Activated CD8-positive, alpha-beta memory T cell treated with anti-CD3 and anti-CD28 coated beads for 4 hours (primary cell): ENCODE results near the gene KCNA4.
"Not testable (repeated sequence)": the region's sequence is repeated elsewhere in the genome, so short reads cannot be mapped to it uniquely, and the experiment has no call there.

Experiments used
- DNase-seq, 2 donors: peaks; one replicate each; pipeline ENCODE4 v3.0.0-alpha.2; 2020; ENCODE audit warnings: low read depth in 2 of 2

KCNA4 gene

DNA sequence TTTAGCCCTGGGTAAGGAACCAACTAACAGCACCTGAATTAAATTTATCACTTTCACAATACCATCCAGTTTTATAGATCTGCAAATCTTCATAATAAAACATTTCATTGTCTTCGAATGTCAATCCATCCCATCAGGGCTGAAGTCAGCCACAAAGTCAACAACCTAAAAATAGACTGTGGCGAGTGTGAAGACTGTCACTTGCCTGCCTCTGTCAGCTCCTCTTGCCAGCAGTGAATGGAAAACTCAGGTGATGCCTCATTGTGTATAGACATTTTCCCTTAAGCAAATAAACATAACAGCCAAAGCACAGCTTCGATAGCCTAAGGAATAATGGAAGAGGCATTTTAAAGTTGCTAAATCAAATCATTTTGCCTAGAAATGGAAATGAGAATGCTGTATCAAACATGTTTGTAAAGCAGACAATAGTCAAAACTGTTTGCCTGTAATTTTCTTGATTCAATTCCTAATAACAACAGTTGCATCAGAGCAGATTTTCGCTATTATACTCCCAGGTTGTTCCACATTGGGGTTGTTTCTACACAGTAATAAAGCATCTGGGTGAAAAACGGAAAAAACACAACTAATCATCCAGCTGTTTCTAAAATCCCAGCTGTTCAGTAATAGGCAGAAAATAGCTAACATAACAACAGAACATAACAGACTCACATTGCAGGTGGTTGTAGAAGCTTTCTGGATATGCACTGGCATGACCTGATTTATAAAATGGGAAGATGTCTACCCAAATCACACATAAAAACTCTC lies 15.7 kb downstream of the KCNA4 start:
- no peak for DNase-seq

DNA sequence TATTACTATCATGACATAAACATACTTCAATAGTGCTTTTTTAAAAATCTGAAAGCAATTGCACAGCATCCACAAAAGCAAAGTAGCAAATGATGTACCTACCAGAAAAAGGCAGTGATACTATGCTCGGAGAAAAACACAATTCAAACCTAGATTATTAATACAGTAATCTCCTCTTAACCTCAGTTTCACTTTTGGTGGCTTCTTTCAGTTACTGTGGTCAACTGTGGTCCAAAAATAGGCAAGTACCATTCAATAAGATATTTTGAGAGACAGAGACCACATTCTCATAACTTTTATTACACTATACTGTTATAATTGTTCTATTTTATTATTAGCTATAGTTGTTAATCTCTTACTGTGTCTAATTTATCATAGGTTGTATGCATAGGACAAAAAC lies 20.8 kb downstream of the KCNA4 start:
- no peak for DNase-seq

- DNase-seq: no peak
Observed at GRCh38 chr11:29989174-29989970, 27.5 kb downstream of the KCNA4 start.

DNA sequence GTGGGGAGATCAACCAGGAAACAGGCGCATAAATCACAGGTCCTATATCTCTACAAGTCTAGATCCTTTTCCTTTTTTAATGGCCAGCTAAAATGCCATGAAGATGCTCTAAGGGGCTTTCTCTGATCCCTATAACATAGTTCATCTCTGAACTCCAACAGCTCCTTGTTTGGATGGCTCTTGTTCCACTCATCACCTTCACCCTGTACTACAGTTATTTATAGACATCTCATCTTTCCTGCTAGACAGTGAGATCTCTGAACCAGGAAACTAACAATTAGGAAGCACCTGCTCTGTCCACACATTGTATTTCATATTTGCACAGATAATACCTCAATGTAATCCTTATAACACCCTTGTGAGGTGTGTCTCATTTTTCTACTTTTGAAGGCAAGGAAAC lies 31.6 kb downstream of the KCNA4 start:
- DNase-seq: no peak

- DNase-seq: no peak
Observed at GRCh38 chr11:29984544-29984943, 32.3 kb downstream of the KCNA4 start.

DNA sequence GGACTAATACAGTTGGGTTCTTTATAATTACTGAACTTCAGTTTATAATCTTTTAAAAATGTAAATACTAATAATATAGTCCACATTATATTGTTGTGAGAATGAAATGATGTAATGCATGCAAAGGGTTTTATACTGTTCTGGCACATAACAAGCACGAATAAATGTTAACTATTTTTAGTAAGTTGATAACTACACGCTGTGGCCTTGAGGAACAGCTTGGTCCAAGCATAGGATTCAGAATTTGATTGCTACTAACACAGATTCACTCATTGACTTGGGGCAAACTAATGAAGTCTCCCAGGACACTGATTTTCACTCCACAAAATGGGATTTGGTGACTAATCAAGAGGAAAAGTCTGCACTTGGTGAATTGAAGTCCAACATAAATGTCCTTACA lies 38.3 kb downstream of the KCNA4 start:
- DNase-seq: no peak

- not testable (repeated sequence) for DNase-seq
Observed at GRCh38 chr11:29975580-29975979, 41.2 kb downstream of the KCNA4 start.

DNA sequence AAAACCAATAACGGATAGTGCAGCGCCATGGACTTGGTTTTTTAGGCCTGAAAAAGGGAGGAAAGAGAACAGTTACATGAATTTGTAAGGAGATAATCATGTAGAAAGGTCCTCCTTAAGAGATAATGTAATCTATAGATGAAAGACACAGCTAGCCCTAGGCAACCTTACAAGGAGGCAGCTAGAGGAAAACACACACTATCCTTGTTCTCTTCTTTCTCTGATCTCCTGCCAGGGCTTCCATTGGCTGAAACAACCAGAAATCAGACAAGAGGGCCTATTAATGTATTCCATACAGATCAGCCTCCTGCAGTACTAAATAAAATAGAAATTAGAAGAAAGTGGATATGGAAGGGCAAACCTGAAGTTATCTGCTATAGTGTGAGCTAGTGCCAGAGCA lies 53.0 kb downstream of the KCNA4 start:
- DNase-seq: no peak

DNA sequence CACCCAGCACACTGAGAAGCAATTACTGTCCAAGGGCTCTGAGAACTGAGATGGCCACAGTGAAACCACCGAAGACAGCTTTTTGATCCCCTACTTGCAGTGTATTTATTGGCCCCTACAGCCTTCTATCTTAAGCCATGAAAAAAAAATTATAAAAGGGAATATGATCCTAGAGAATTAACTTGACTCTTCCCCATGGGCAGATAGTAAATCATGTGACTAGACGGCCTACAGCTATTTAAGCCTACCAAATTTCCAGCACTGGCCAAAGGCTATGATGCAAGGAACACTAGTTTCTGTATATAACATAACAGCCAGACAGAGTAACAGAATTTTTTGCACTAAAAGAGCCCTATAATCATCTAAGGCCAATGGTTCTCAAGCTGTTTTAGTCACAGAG lies 53.8 kb downstream of the KCNA4 start:
- no peak for DNase-seq

- no peak for DNase-seq
Observed at GRCh38 chr11:29962243-29962642, 54.6 kb downstream of the KCNA4 start.
